HCT116 (cell line): ENCODE measurements around the gene VDAC1.

Experiments used
- ATF3 ChIP-seq: IDR thresholded peaks from 2 replicates; pipeline ENCODE4 v1.6.1; 2012
- CBX3 ChIP-seq: IDR thresholded peaks from 2 replicates; pipeline ENCODE4 v1.6.1; 2012; ENCODE audit warnings: low read depth
- CEBPB ChIP-seq: IDR thresholded peaks from 2 replicates; pipeline ENCODE4 v1.6.1; 2012; ENCODE audit warnings: low read depth
- EZH2 ChIP-seq: fragments of 200-600 bp; sonication (generic); IDR thresholded peaks from 2 replicates; pipeline ENCODE4 v1.6.1; 2017; ENCODE audit warnings: antibody characterized with exemption, mixed run types
- EZH2phosphoT487 ChIP-seq: fragments of 200-600 bp; IDR thresholded peaks from 2 replicates; pipeline ENCODE4 v1.6.1; 2018; ENCODE audit warnings: antibody characterized with exemption, borderline replicate concordance
- POLR2A ChIP-seq: IDR thresholded peaks from 2 replicates; pipeline ENCODE4 v1.7.0; 2011; ENCODE audit warnings: borderline replicate concordance; ENCODE audit not compliant: insufficient read depth, insufficient read length; ENCODE audit errors: extremely low read depth
- POLR2AphosphoS5 ChIP-seq: IDR thresholded peaks from 2 replicates; pipeline ENCODE4 v1.6.1; 2011; ENCODE audit warnings: mild to moderate bottlenecking, low read depth, low read length, moderate library complexity
- RAD21 ChIP-seq: IDR thresholded peaks from 2 replicates; pipeline ENCODE4 v1.6.1; 2012; ENCODE audit warnings: low read depth, mild to moderate bottlenecking
- REST ChIP-seq: IDR thresholded peaks from 2 replicates; pipeline ENCODE4 v1.6.1; 2012; ENCODE audit warnings: low read depth
- SP1 ChIP-seq: IDR thresholded peaks from 2 replicates; pipeline ENCODE4 v1.6.1; 2012; ENCODE audit warnings: low read depth
- YY1 ChIP-seq: IDR thresholded peaks from 2 replicates; pipeline ENCODE4 v1.6.1; 2011; ENCODE audit warnings: low read length, low read depth, moderate library complexity, mild to moderate bottlenecking; ENCODE audit not compliant: insufficient replicate concordance; ENCODE audit errors: extremely low read depth
- ZBTB33 ChIP-seq: IDR thresholded peaks from 2 replicates; pipeline ENCODE4 v1.6.1; 2011; ENCODE audit warnings: mild to moderate bottlenecking, low read length, moderate library complexity; ENCODE audit not compliant: insufficient replicate concordance; ENCODE audit errors: extremely low read depth
- ZNF274 ChIP-seq: fragments of 200-500 bp; sonication (Bioruptor generic); IDR thresholded peaks from 2 replicates; pipeline ENCODE4 v1.6.1; 2014; ENCODE audit warnings: mild to moderate bottlenecking, low read depth, low read length, inconsistent platforms
- TF ChIP-seq, protein P1 (sequence below), 3 experiments: fragments of 200-600 bp in 1 of 3; sonication (generic) in 1 of 3; IDR thresholded peaks in 2 of 3; conservative IDR thresholded peaks in 1 of 3; 2 replicates each; pipeline ENCODE4 v1.5.1; 2012 to 2017; ENCODE audit warnings: low read depth in 2 of 3, low read length in 2 of 3, antibody characterized with exemption in 1 of 3, borderline replicate concordance in 1 of 3, control low read depth in 1 of 3, mild to moderate bottlenecking in 1 of 3, mixed read lengths in 1 of 3, mixed run types in 1 of 3, moderate library complexity in 1 of 3; ENCODE audit not compliant: insufficient read depth in 1 of 3

- no peak for TF ChIP-seq POLR2AphosphoS5
- no peak for TF ChIP-seq YY1
- TF ChIP-seq, protein P1, sequence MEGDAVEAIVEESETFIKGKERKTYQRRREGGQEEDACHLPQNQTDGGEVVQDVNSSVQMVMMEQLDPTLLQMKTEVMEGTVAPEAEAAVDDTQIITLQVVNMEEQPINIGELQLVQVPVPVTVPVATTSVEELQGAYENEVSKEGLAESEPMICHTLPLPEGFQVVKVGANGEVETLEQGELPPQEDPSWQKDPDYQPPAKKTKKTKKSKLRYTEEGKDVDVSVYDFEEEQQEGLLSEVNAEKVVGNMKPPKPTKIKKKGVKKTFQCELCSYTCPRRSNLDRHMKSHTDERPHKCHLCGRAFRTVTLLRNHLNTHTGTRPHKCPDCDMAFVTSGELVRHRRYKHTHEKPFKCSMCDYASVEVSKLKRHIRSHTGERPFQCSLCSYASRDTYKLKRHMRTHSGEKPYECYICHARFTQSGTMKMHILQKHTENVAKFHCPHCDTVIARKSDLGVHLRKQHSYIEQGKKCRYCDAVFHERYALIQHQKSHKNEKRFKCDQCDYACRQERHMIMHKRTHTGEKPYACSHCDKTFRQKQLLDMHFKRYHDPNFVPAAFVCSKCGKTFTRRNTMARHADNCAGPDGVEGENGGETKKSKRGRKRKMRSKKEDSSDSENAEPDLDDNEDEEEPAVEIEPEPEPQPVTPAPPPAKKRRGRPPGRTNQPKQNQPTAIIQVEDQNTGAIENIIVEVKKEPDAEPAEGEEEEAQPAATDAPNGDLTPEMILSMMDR (IDR thresholded peaks at IDR 0.05 in 2 of 3, conservative IDR thresholded peaks at IDR 0.05 in 1 of 3; ENCODE audit: borderline replicate concordance in 1 of 3, insufficient read depth in 1 of 3, low read depth in 2 of 3, low read length in 2 of 3) = no peak
- no peak for TF ChIP-seq POLR2A
- no peak for TF ChIP-seq EZH2
- no peak for TF ChIP-seq CBX3
- TF ChIP-seq EZH2phosphoT487 = no peak
- no peak for TF ChIP-seq REST
- TF ChIP-seq RAD21 = no peak
- no peak for TF ChIP-seq CEBPB
- no peak for TF ChIP-seq ATF3
- TF ChIP-seq SP1 = no peak
- TF ChIP-seq ZBTB33 = no peak
- TF ChIP-seq ZNF274 = no peak
These were observed 3.5 kb upstream of the VDAC1 start for GRCh38 chr5:134008266-134008749.
